Measurements from ENCODE around the gene SGK1.

Gene SGK1

GRCh38 chr6:134316733-134317431 is 1.0 kb downstream of the SGK1 start:
- H3K4me1 ChIP-seq (ENCODE audit: low read depth, poor library complexity, severe bottlenecking) = peaks cover 14% of the 10 kb centered on the region
- no peaks in the 10 kb centered on the region for H3K27me3 ChIP-seq (ENCODE audit: insufficient read depth, low read depth)
- no peak overlapping the region for H2AFZ ChIP-seq (ENCODE audit: low read depth)
- no peaks in the 10 kb centered on the region for H3K36me3 ChIP-seq (ENCODE audit: insufficient read depth)
- no peaks in the 10 kb centered on the region for H4K20me1 ChIP-seq (ENCODE audit: insufficient read depth)
- H3K79me2 ChIP-seq (ENCODE audit: insufficient read depth, low read depth) = no peaks in the 10 kb centered on the region
- no peak overlapping the region for H3K27ac ChIP-seq
- TF ChIP-seq CTCF (conservative IDR thresholded peaks at IDR 0.05; ENCODE audit: low read depth, low read length) = no peak
- H3K4me2 ChIP-seq = no peak overlapping the region
- H3K9ac ChIP-seq = no peak overlapping the region
- no peak overlapping the region for H3K4me3 ChIP-seq (IDR thresholded peaks at IDR 0.05; ENCODE audit: insufficient read depth, low read depth, low read length)

- Histone ChIP-seq H3K36me3 (ENCODE audit: insufficient read depth) (no peaks in the 10 kb centered on the region), H3K4me2 (no peak overlapping the region), H3K4me1 (ENCODE audit: low read depth, poor library complexity, severe bottlenecking) (peaks cover 14% of the 10 kb centered on the region), H3K27ac (no peak overlapping the region), H3K79me2 (ENCODE audit: insufficient read depth, low read depth) (no peaks in the 10 kb centered on the region), H3K27me3 (ENCODE audit: insufficient read depth, low read depth) (no peaks in the 10 kb centered on the region), H3K4me3 (IDR thresholded peaks at IDR 0.05; ENCODE audit: insufficient read depth, low read depth, low read length) (no peak overlapping the region), H2AFZ (ENCODE audit: low read depth) (no peak overlapping the region), H4K20me1 (ENCODE audit: insufficient read depth) (no peaks in the 10 kb centered on the region), H3K9ac (no peak overlapping the region)
- TF ChIP-seq CTCF (conservative IDR thresholded peaks at IDR 0.05; ENCODE audit: low read depth, low read length) = no peak
These were observed 1.9 kb downstream of the SGK1 start for GRCh38 chr6:134315974-134316441.

- H3K36me3 ChIP-seq (ENCODE audit: insufficient read depth) = no peaks in the 10 kb centered on the region
- peaks cover 14% of the 10 kb centered on the region for H3K4me1 ChIP-seq (ENCODE audit: low read depth, poor library complexity, severe bottlenecking)
- no peak overlapping the region for H3K9ac ChIP-seq
- H4K20me1 ChIP-seq (ENCODE audit: insufficient read depth) = no peaks in the 10 kb centered on the region
- H3K27me3 ChIP-seq (ENCODE audit: insufficient read depth, low read depth) = no peaks in the 10 kb centered on the region
- H3K4me2 ChIP-seq = no peak overlapping the region
- H3K79me2 ChIP-seq (ENCODE audit: insufficient read depth, low read depth) = no peaks in the 10 kb centered on the region
- H3K27ac ChIP-seq = no peak overlapping the region
- H3K4me3 ChIP-seq (IDR thresholded peaks at IDR 0.05; ENCODE audit: insufficient read depth, low read depth, low read length) = no peak overlapping the region
- H2AFZ ChIP-seq (ENCODE audit: low read depth) = no peak overlapping the region
- no peak for TF ChIP-seq CTCF (conservative IDR thresholded peaks at IDR 0.05; ENCODE audit: low read depth, low read length)
These were observed 2.7 kb downstream of the SGK1 start for GRCh38 chr6:134315189-134315588.

- no peak for TF ChIP-seq CTCF (conservative IDR thresholded peaks at IDR 0.05; ENCODE audit: low read depth, low read length)
- Histone ChIP-seq H3K4me2 (no peak overlapping the region), H3K4me3 (IDR thresholded peaks at IDR 0.05; ENCODE audit: insufficient read depth, low read depth, low read length) (no peak overlapping the region), H3K27ac (no peak overlapping the region), H4K20me1 (ENCODE audit: insufficient read depth) (no peaks in the 10 kb centered on the region), H3K27me3 (ENCODE audit: insufficient read depth, low read depth) (no peaks in the 10 kb centered on the region), H3K9ac (no peak overlapping the region), H3K36me3 (ENCODE audit: insufficient read depth) (no peaks in the 10 kb centered on the region), H3K4me1 (ENCODE audit: low read depth, poor library complexity, severe bottlenecking) (peaks cover 14% of the 10 kb centered on the region), H3K79me2 (ENCODE audit: insufficient read depth, low read depth) (no peaks in the 10 kb centered on the region), H2AFZ (ENCODE audit: low read depth) (no peak overlapping the region)
These were observed 3.7 kb downstream of the SGK1 start for GRCh38 chr6:134314006-134314821.

Data from KMS-11 (cell line).